NCI-H524 (cell line): ENCODE data around the gene TRPC4.

Source experiments
- DNase-seq, 2 experiments: peaks; one replicate each; lab custom pipeline; 2025; lab: John Stamatoyannopoulos, UW

The TRPC4 gene

DNA sequence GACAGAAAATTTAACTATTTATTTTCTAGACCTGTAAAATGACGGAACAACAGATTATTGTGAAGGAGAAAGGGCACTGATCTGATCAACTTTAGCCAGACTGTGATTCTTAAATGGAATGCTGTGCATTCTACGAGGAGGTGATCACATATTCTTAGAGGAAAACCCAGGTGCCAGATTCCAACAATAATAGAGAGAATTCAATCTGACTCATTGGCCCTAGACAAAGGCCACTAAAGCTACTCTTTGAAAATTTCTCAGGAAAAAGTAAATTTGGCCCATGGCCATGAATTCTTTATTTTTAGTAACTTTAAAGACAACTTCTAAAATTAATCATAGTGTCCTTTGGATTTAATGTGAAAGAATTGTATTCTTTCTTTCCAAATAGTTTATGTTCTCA is 212.4 kb downstream of the TRPC4 start:
- no peak for DNase-seq

GRCh38 chr13:37656247-37656940 is 213.2 kb downstream of the TRPC4 start:
- DNase-seq = no peak

- no peak for DNase-seq
Observed at GRCh38 chr13:37652596-37652995, 217.0 kb downstream of the TRPC4 start.

DNA sequence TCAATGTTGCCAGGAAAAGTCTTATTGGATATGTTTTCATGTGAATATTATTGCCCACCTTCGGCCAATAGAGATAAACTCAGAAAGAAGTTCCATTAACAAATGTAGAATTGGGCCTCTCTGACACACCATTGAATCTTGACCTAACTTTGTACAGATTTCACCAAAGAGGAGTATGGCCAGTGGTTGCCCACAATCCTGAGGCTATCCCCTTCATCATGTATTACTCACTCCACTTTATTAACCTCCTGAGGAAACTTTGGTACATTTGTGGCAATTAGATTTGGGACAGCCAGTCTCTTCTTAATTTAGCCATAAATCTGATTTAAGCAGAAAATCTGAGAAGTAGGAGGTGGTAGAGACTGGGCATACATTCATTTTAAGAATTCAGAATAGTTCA is 217.7 kb downstream of the TRPC4 start:
- DNase-seq = no peak

DNA sequence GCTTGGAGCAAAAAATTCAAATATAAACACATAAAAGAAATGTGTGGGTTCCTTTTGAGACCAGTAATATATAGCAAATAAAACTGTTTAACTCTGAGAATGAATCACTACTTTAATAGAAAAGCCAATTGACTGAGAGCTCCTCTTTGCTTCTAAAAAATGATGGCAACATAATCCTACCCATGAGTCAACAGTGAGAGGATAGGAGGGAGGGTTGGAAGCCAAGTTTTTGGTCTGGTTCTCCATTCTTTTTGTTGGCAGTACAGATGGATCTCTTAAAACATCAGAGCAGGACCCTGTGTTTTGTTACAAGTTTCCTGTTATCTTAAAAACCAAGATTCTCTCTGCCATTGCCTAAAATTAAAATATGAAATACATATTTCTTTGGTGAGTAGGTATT is 221.0 kb downstream of the TRPC4 start:
- no peak for DNase-seq

GRCh38 chr13:37647031-37647650 is 222.4 kb downstream of the TRPC4 start:
- no peak for DNase-seq

DNA sequence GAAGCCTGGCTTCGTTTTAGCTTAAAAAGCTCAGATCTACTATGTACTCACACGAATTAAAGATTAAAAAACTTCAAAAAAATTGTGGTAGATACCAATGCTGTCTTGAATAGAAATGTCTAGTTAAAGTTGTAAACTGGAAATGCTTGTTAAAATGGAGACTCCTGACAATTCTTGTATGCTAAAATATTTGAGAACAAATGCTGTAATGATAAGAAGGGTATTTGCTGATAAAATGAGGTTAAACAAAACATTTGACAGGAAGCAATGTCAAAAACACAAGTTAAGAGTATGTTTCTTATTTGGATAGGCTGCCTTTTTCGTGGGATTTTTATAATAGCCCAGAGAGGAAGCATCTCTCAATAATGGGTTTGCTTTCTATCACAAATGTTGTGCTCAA is 223.0 kb downstream of the TRPC4 start:
- DNase-seq = no peak

GRCh38 chr13:37645181-37645740 is 224.3 kb downstream of the TRPC4 start:
- DNase-seq = no peak

DNA sequence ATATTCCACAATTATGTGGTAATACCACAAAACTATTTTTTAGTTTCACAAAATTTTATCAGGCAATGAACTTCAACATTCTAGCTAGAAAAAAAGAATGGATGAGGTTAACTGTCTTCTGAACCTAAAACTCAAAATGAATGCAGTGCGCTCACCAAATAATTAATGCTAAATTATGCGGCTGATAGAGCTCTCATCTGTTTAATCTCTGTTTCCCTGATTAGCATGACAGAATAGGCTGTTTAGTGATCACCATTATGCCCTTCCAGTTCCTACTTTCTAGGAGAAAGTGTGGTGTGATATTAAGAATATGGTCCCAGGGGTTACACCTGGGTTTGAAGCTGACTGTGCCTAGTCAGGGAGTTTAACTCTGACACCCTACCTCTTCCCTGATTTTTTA is 228.2 kb downstream of the TRPC4 start:
- peak in 1 of 2 experiments; percentile 6 for DNase-seq

GRCh38 chr13:37640499-37640898 is 229.1 kb downstream of the TRPC4 start:
- DNase-seq = peak in 1 of 2 experiments; percentile 43

DNA sequence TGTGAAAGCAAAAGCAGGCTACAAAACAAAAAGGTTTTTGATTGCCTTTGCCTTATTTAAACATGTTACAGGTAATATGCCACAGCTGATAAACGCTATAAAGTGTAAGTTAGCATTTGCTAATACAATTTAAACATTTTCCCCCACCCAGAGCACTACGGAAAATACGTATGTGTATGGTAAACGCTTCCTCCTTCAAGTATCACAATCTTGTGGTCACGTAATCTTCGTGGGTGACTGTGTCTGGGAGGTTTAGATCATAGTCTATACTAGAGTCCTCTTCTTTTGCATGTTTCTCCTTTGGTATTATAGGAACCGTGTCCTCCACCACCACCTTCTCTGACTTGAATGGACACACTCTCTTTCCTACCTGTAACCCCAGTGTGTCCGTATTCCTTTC is 232.9 kb downstream of the TRPC4 start:
- no peak for DNase-seq

- DNase-seq = no peak
Observed at GRCh38 chr13:37632294-37632693, 237.3 kb downstream of the TRPC4 start.

- no peak for DNase-seq
Observed at GRCh38 chr13:37627428-37627827, 242.1 kb downstream of the TRPC4 start.

GRCh38 chr13:37621811-37622361 is 247.7 kb downstream of the TRPC4 start:
- DNase-seq = peak in 1 of 2 experiments; percentile 31

- DNase-seq = no peak
Observed at GRCh38 chr13:37618554-37618953, 251.0 kb downstream of the TRPC4 start.

DNA sequence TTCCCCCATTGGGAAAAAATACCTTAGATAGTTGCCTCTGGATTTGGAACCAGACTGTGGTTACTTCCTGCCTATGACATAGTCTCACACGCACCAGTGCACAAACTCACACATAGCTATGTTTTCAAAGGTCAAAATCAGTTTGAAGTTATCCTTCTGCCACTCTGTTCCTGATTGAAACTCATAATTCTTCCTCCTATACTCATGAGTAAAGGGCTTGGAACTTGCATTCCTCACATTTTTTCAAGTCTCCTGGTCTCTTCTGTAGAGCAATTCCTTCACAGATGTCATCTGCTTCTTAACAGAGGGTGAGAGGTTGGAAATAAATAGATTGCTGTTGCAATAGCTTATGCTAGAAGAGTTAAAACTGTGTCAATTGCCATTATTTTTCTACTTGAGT is 252.4 kb downstream of the TRPC4 start:
- no peak for DNase-seq

DNA sequence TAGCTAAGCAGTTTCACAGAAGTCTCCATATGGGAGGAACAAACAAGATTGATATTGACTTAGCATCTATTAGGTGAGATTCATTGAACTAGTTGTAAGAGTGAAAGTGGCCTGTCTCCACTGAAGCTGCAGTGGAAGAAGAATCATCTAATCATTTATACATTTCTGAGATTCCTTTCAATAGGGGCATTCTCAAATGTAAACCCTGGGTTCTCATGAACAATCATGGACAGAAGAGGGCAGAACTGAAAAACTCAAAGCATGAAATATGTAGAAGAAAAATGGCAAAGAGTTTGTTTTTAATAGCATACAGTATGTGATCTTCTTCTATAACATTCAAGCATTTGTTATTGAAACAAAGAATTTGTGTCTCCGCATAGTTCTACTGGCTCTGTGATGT is 253.4 kb downstream of the TRPC4 start:
- no peak for DNase-seq

- no peak for DNase-seq
Observed at GRCh38 chr13:37615276-37615675, 254.3 kb downstream of the TRPC4 start.

GRCh38 chr13:37613638-37614037 is 255.9 kb downstream of the TRPC4 start:
- no peak for DNase-seq

DNA sequence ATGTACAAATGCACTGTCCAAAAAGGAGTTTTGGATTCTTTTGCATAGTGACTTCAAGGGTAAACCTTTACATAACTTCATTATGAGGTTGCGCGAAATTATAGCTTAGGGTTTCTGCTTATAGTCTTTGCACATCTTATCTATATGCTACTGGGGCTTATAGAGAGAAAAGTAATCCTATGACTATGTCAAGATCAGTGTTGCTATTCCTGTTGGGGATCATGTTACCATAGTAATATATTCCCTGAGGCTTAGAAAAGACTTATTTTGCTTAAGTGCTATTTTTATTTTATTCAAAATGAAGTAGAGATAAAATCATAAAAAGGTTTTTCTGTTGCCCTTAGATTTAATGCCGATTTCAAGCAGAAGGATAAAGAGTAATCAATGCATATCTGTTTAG is 256.3 kb downstream of the TRPC4 start:
- no peak for DNase-seq

DNA sequence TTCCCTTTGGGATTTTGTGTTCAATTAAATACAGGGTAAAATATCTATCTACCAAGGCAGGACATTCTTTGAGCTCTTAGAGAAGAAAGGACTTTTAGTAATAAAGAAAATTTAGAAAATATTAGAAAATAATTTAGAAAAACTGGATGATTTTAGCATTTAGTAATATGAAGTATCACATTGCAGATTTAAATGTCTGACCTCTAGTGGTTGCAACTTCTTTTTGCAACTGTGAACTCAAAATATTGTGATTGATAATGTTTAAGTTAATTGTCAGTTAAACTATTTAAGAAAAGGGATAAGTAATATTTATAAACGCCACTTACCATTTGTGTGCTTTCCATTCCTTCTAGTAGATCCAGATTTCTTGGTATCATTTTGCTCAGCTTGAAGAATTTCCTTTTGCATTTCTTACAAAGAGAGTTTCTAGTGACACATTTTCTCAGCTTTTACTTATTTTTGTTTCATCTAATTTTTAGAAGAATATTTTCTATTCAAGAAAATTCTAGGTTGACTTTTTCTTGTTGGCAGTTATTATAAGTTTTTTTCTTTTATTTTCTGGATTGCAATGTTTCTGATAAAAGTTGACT is 260.7 kb downstream of the TRPC4 start:
- no peak for DNase-seq

GRCh38 chr13:37602733-37603381 is 266.7 kb downstream of the TRPC4 start:
- DNase-seq = peak in 1 of 2 experiments; percentile 25
